ENCODE data around the gene PTPRK. TPM values are rescaled to one million over a fixed set of nuclear protein-coding genes. Genes with fewer than 3 reads are reported as not detected.

PTPRK gene
- total and polyA plus RNA-seq, 2 of the 13 experiments (the other 11 are each of a cell fraction or from before 2014, with no cell fraction given), result 43.6 to 98.3 TPM

DNA sequence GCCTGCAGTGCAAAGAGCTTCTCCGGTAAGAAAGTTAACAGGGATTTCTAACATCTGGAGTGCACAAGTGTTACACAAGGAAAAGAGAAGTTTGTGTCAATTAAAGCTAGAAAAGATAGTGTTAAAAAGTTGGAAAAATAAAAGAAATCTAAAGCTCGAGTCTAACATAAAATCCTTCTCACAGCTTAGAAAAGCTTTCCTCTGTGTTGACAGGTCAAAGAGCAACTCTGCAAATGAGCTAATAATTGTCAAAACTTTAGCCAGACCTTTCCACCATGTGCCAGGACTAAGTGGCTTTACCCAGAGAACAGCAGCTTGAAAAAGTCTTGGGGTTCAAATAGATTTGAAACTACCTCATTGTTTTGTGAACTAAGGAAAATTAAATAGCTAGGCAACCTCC, 14.8 kb downstream of the PTPRK start (continued):
- TF ChIP-seq ATF5 (CRISPR knock-in tag; IDR thresholded peaks at IDR 0.05; ENCODE audit: low read depth) (no peak), ZNF263 (CRISPR knock-in tag; IDR thresholded peaks at IDR 0.05) (no peak), ZFYVE20 (CRISPR knock-in tag; IDR thresholded peaks at IDR 0.05; ENCODE audit: borderline replicate concordance, low read depth) (no peak), ZNF607 (CRISPR knock-in tag; IDR thresholded peaks at IDR 0.05; ENCODE audit: borderline replicate concordance) (no peak), FOXA3 (CRISPR knock-in tag; IDR thresholded peaks at IDR 0.05) (peak; percentile 84), PAF1 (CRISPR knock-in tag; IDR thresholded peaks at IDR 0.05) (no peak), ZNF883 (CRISPR knock-in tag; IDR thresholded peaks at IDR 0.05; ENCODE audit: not compliant biosample characterization) (no peak), FOXO1 (CRISPR knock-in tag; IDR thresholded peaks at IDR 0.05) (no peak), JUND (CRISPR knock-in tag; IDR thresholded peaks at IDR 0.05) (no peak), ZNF841 (CRISPR knock-in tag; IDR thresholded peaks at IDR 0.05; ENCODE audit: borderline replicate concordance) (no peak), ISL2 (CRISPR knock-in tag; IDR thresholded peaks at IDR 0.05) (peak; percentile 55), RNF2 (conservative IDR thresholded peaks at IDR 0.05; ENCODE audit: low read depth) (no peak), HHEX (CRISPR knock-in tag; IDR thresholded peaks at IDR 0.05) (no peak), ARID4A (CRISPR knock-in tag; IDR thresholded peaks at IDR 0.05; ENCODE audit: borderline replicate concordance) (peak; percentile 31; the same call in 1 of the 2 replicates), KDM1A (CRISPR knock-in tag; IDR thresholded peaks at IDR 0.05) (no peak), TEAD3 (CRISPR knock-in tag; optimal IDR thresholded peaks at IDR 0.05; ENCODE audit: borderline replicate concordance) (no peak), TCF7L2 (IDR thresholded peaks at IDR 0.05; ENCODE audit: low read depth, low read length) (no peak), U2AF1 (optimal IDR thresholded peaks at IDR 0.05; ENCODE audit: low read depth, low read length) (no peak), ZNF180 (CRISPR knock-in tag; IDR thresholded peaks at IDR 0.05; ENCODE audit: borderline replicate concordance, low read depth) (no peak), SAP130 (CRISPR knock-in tag; IDR thresholded peaks at IDR 0.05; ENCODE audit: low read depth) (peak; percentile 84), NFIC (IDR thresholded peaks at IDR 0.05; ENCODE audit: low read length) (peak; percentile 70), SMARCE1 (IDR thresholded peaks at IDR 0.05; ENCODE audit: borderline replicate concordance) (no peak), RBM22 (optimal IDR thresholded peaks at IDR 0.05; ENCODE audit: low read length) (no peak), TBL1XR1 (IDR thresholded peaks at IDR 0.05; ENCODE audit: borderline replicate concordance, low read length, partially characterized antibody) (no peak), ZNF720 (CRISPR knock-in tag; IDR thresholded peaks at IDR 0.05) (no peak)
- TF ChIP-seq, protein P1, sequence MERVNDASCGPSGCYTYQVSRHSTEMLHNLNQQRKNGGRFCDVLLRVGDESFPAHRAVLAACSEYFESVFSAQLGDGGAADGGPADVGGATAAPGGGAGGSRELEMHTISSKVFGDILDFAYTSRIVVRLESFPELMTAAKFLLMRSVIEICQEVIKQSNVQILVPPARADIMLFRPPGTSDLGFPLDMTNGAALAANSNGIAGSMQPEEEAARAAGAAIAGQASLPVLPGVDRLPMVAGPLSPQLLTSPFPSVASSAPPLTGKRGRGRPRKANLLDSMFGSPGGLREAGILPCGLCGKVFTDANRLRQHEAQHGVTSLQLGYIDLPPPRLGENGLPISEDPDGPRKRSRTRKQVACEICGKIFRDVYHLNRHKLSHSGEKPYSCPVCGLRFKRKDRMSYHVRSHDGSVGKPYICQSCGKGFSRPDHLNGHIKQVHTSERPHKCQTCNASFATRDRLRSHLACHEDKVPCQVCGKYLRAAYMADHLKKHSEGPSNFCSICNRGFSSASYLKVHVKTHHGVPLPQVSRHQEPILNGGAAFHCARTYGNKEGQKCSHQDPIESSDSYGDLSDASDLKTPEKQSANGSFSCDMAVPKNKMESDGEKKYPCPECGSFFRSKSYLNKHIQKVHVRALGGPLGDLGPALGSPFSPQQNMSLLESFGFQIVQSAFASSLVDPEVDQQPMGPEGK (CRISPR knock-in tag; IDR thresholded peaks at IDR 0.05), result no peak
- TF ChIP-seq, protein P2, sequence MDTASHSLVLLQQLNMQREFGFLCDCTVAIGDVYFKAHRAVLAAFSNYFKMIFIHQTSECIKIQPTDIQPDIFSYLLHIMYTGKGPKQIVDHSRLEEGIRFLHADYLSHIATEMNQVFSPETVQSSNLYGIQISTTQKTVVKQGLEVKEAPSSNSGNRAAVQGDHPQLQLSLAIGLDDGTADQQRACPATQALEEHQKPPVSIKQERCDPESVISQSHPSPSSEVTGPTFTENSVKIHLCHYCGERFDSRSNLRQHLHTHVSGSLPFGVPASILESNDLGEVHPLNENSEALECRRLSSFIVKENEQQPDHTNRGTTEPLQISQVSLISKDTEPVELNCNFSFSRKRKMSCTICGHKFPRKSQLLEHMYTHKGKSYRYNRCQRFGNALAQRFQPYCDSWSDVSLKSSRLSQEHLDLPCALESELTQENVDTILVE (CRISPR knock-in tag; IDR thresholded peaks at IDR 0.05), result no peak

Measured in HepG2 (cell line).